RWPE1 (cell line): ENCODE results near the gene RNF14.

ENCODE experiments used
- CTCF ChIA-PET: fragments of 350-600 bp; sonication (Branson Sonifier 250); formaldehyde crosslinking; extraction: SDS; loops from one replicate; lab custom pipeline; 2021; lab: Yijun Ruan, JAX
- POLR2A ChIA-PET: fragments of 400-600 bp; formaldehyde crosslinking; extraction: SDS; loops from one replicate; lab custom pipeline; 2020; ENCODE audit warnings: antibody characterized with exemption; ENCODE audit not compliant: low non-redundant PET; lab: Yijun Ruan, JAX
- DNase-seq: peaks from one replicate; pipeline ENCODE4 v3.0.0; 2012; ENCODE audit warnings: low spot score
- H3K27ac ChIP-seq: fragments of 450-650 bp; 2 replicates; pipeline ENCODE4 v1.5.1; 2017
- TF ChIP-seq, protein P1 (sequence below): fragments of 450-650 bp; conservative IDR thresholded peaks from 2 replicates; pipeline ENCODE4 v1.5.1; 2017; ENCODE audit warnings: low read depth, mild to moderate bottlenecking

The RNF14 gene

DNA sequence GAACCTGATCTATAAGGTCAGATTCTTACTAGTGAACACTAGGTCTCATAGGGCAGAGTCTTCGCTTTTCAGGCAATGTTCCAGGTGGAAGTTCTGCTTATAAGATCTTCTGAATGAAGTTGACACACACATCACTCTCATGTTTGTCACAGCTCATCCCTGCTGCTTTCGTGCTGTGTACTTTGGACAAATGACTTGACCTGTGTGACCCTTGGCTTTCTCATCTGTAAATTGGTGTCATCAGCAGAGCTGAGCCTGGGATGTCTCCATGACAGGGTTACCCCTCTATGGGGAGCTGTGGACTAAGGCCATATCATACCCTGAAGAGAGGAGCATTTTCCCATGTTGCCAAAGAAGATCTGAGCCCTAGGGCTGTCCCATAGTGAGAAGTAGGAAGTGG lies 42.5 kb upstream of the RNF14 start:
- no peak for DNase-seq
- TF ChIP-seq, protein P1, sequence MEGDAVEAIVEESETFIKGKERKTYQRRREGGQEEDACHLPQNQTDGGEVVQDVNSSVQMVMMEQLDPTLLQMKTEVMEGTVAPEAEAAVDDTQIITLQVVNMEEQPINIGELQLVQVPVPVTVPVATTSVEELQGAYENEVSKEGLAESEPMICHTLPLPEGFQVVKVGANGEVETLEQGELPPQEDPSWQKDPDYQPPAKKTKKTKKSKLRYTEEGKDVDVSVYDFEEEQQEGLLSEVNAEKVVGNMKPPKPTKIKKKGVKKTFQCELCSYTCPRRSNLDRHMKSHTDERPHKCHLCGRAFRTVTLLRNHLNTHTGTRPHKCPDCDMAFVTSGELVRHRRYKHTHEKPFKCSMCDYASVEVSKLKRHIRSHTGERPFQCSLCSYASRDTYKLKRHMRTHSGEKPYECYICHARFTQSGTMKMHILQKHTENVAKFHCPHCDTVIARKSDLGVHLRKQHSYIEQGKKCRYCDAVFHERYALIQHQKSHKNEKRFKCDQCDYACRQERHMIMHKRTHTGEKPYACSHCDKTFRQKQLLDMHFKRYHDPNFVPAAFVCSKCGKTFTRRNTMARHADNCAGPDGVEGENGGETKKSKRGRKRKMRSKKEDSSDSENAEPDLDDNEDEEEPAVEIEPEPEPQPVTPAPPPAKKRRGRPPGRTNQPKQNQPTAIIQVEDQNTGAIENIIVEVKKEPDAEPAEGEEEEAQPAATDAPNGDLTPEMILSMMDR = no peak
- CTCF ChIA-PET = no interaction called here
- POLR2A ChIA-PET = interaction anchor here (0.6 kb wide), 1 partner anchor 746 kb away, joined by 9 read pairs; no protein-coding TSS in a partner anchor
- no peak overlapping the region for H3K27ac ChIP-seq

DNA sequence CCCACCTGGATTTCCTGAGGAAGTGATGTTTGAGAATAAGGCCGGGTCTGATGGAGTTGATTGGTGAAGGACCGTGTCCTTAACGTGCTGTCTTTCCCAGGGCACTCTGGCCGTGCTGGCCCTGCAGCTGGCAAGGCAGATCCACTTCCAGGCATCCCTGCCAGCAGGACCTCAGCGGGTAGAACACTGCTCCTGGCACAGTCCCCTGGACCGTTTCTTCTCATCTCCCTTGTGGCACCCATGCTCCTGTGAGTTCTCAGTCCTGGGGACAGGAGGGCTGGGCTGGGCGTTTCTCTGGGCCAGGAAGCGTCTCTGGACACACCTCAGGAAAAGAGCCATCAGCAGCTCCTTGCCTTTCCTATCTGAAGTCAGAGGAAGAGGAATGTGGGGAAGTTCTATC lies 40.9 kb upstream of the RNF14 start:
- POLR2A ChIA-PET = no interaction called here
- CTCF ChIA-PET = interaction anchor here (1.1 kb wide), 1 partner anchor 32 kb away, joined by 3 read pairs; no protein-coding TSS in a partner anchor
- no peak overlapping the region for H3K27ac ChIP-seq
- no peak for DNase-seq
- TF ChIP-seq, protein P1 = no peak

DNA sequence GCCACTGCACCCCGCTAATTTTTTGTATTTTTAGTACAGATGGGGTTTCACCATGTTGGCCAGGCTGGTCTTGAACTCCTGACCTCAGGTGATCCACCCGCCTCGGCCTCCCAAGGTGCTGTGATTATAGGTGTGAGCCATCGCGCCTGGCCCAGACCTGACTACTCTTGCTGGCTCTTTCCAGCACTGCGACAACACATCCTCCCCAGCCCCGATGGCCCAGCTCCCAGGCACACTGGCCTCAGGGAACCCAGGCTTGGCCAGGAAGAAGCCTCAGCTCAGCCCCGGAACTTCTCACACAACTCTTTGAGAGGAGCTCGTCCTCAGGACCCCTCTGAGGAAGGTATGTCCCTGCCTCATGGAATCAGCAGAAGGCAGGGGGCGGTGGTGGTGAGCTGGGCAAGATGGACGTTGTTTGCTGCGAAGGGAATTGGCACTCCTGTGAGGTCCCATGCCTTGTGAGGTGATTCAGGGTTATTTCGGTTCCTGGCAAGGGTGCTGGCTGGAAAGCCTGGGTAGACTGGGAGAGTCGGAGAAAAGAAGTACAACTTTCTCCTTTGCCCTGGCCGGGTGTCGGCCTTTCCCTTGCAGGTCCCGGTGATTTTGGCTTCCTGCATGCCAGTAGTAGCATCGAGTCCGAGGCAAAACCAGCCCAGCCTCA lies 39.4 kb upstream of the RNF14 start:
- no peak overlapping the region for H3K27ac ChIP-seq
- TF ChIP-seq, protein P1 = no peak
- CTCF ChIA-PET = interaction anchor here (1.0 kb wide), 1 partner anchor 40 kb away, joined by 4 read pairs; no protein-coding TSS in a partner anchor
- POLR2A ChIA-PET = no interaction called here
- no peak for DNase-seq

DNA sequence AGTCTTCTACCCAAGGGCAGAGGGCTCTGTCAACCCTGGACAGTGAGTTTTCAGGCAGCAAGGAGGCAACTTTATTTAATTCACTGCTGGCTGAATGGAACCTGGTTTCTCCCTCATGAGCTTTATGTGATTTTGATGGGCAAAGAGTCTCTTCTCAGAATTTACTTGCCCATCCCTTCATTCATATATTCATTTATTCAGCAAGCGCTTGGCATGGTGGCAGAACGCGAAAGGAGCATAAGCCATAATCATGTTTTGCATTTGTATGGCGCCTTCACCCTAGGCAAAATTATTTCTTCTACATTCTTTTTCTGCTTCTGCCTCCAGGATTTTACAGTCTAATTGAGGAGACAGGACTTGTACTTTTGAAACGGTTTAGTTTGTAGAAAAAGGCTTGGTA lies 37.2 kb upstream of the RNF14 start:
- no peak overlapping the region for H3K27ac ChIP-seq
- ChIA-PET CTCF (no interaction called here), POLR2A (no interaction called here)
- TF ChIP-seq, protein P1 = no peak
- no peak for DNase-seq

DNA sequence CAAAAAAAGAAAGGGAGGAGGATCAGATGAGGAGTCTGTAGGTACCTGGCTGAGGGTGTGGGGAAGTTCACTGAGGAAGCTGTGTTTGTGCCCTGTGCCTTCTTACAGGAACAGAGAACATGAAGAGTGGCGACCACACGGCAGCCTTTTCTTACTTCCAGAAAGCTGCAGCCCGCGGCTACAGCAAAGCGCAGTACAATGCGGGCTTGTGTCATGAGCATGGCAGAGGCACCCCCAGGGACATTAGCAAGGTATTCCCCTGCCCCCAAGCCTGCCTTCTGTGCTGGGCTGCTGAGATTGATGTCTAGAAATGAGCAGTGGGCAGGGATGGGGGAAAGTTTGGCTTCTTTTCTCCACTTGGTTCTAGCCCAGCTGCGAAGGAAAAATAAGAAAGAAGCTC lies 35.8 kb upstream of the RNF14 start:
- H3K27ac ChIP-seq = no peak overlapping the region
- CTCF ChIA-PET = interaction anchor here (0.6 to 1.1 kb wide), 3 partner anchors 17 to 488 kb away, joined by 3 read pairs; no protein-coding TSS in a partner anchor
- POLR2A ChIA-PET = interaction anchor here (0.6 kb wide), 1 partner anchor 265 kb away, joined by 5 read pairs; no protein-coding TSS in a partner anchor
- no peak for DNase-seq
- TF ChIP-seq, protein P1 = no peak

DNA sequence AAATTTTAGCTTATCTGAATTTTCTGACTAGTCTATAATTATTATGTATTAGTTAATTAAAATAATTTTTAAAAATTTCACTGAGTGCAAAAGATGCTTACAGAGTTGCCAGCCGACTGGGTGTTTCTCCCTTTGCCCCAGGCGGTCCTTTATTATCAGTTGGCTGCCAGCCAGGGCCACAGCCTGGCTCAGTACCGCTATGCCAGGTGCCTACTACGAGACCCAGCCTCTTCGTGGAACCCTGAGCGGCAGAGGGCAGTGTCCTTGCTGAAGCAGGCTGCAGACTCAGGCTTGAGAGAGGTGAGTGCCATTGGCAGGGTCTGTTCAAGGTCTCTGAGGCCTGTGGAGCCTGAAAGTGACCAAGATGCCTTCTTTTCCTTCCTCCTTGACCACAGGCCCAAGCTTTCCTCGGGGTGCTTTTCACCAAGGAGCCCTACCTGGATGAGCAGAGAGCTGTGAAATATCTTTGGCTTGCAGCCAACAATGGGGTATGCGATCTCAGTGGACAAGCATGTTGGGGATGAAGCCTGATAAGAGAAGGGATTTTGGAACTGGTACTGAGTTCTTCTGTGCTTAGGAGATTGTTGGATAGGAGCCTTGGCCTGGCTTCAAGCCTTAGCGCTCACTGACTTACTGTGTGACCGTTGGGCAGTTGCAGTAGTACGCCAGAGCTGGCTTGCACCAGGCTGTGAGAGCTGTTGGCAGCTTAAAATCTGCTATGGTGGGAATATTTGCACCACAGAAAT lies 34.6 kb upstream of the RNF14 start:
- no peak for DNase-seq
- ChIA-PET CTCF (interaction anchor here (1.1 kb wide), 1 partner anchor 27 kb away, joined by 3 read pairs; no protein-coding TSS in a partner anchor), POLR2A (no interaction called here)
- TF ChIP-seq, protein P1 = no peak
- peak overlapping the region; percentile 25 for H3K27ac ChIP-seq
